ENCODE results near the gene PEMT. TPM values are rescaled to one million over a fixed set of nuclear protein-coding genes. Genes with fewer than 3 reads are reported as not detected.

The PEMT gene
- total RNA-seq, 1 experiment from 2014 or later, result 53.1 TPM

GRCh38 chr17:17506181-17506741 is 85.2 kb downstream of the PEMT start (continued):
- TF ChIP-seq, protein P1, sequence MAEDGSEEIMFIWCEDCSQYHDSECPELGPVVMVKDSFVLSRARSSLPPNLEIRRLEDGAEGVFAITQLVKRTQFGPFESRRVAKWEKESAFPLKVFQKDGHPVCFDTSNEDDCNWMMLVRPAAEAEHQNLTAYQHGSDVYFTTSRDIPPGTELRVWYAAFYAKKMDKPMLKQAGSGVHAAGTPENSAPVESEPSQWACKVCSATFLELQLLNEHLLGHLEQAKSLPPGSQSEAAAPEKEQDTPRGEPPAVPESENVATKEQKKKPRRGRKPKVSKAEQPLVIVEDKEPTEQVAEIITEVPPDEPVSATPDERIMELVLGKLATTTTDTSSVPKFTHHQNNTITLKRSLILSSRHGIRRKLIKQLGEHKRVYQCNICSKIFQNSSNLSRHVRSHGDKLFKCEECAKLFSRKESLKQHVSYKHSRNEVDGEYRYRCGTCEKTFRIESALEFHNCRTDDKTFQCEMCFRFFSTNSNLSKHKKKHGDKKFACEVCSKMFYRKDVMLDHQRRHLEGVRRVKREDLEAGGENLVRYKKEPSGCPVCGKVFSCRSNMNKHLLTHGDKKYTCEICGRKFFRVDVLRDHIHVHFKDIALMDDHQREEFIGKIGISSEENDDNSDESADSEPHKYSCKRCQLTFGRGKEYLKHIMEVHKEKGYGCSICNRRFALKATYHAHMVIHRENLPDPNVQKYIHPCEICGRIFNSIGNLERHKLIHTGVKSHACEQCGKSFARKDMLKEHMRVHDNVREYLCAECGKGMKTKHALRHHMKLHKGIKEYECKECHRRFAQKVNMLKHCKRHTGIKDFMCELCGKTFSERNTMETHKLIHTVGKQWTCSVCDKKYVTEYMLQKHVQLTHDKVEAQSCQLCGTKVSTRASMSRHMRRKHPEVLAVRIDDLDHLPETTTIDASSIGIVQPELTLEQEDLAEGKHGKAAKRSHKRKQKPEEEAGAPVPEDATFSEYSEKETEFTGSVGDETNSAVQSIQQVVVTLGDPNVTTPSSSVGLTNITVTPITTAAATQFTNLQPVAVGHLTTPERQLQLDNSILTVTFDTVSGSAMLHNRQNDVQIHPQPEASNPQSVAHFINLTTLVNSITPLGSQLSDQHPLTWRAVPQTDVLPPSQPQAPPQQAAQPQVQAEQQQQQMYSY (CRISPR knock-in tag; IDR thresholded peaks at IDR 0.05), result no peak
- TF ChIP-seq SP1 (CRISPR knock-in tag; conservative IDR thresholded peaks at IDR 0.05) (no peak), IRF1 (CRISPR knock-in tag; IDR thresholded peaks at IDR 0.05) (no peak), CREB1 (CRISPR knock-in tag; IDR thresholded peaks at IDR 0.05) (no peak), SMAD4 (CRISPR knock-in tag; IDR thresholded peaks at IDR 0.05) (no peak), ZNF232 (CRISPR knock-in tag; IDR thresholded peaks at IDR 0.05) (no peak), JAZF1 (CRISPR knock-in tag; IDR thresholded peaks at IDR 0.05) (no peak), ZNF423 (CRISPR knock-in tag; IDR thresholded peaks at IDR 0.05) (no peak)
- TF ChIP-seq, protein P2, sequence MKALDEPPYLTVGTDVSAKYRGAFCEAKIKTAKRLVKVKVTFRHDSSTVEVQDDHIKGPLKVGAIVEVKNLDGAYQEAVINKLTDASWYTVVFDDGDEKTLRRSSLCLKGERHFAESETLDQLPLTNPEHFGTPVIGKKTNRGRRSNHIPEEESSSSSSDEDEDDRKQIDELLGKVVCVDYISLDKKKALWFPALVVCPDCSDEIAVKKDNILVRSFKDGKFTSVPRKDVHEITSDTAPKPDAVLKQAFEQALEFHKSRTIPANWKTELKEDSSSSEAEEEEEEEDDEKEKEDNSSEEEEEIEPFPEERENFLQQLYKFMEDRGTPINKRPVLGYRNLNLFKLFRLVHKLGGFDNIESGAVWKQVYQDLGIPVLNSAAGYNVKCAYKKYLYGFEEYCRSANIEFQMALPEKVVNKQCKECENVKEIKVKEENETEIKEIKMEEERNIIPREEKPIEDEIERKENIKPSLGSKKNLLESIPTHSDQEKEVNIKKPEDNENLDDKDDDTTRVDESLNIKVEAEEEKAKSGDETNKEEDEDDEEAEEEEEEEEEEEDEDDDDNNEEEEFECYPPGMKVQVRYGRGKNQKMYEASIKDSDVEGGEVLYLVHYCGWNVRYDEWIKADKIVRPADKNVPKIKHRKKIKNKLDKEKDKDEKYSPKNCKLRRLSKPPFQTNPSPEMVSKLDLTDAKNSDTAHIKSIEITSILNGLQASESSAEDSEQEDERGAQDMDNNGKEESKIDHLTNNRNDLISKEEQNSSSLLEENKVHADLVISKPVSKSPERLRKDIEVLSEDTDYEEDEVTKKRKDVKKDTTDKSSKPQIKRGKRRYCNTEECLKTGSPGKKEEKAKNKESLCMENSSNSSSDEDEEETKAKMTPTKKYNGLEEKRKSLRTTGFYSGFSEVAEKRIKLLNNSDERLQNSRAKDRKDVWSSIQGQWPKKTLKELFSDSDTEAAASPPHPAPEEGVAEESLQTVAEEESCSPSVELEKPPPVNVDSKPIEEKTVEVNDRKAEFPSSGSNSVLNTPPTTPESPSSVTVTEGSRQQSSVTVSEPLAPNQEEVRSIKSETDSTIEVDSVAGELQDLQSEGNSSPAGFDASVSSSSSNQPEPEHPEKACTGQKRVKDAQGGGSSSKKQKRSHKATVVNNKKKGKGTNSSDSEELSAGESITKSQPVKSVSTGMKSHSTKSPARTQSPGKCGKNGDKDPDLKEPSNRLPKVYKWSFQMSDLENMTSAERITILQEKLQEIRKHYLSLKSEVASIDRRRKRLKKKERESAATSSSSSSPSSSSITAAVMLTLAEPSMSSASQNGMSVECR (CRISPR knock-in tag; IDR thresholded peaks at IDR 0.05; ENCODE audit: borderline replicate concordance), result no peak
- TF ChIP-seq, protein P3, sequence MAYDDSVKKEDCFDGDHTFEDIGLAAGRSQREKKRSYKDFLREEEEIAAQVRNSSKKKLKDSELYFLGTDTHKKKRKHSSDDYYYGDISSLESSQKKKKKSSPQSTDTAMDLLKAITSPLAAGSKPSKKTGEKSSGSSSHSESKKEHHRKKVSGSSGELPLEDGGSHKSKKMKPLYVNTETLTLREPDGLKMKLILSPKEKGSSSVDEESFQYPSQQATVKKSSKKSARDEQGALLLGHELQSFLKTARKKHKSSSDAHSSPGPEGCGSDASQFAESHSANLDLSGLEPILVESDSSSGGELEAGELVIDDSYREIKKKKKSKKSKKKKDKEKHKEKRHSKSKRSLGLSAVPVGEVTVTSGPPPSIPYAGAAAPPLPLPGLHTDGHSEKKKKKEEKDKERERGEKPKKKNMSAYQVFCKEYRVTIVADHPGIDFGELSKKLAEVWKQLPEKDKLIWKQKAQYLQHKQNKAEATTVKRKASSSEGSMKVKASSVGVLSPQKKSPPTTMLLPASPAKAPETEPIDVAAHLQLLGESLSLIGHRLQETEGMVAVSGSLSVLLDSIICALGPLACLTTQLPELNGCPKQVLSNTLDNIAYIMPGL (CRISPR knock-in tag; IDR thresholded peaks at IDR 0.05), result no peak

DNA sequence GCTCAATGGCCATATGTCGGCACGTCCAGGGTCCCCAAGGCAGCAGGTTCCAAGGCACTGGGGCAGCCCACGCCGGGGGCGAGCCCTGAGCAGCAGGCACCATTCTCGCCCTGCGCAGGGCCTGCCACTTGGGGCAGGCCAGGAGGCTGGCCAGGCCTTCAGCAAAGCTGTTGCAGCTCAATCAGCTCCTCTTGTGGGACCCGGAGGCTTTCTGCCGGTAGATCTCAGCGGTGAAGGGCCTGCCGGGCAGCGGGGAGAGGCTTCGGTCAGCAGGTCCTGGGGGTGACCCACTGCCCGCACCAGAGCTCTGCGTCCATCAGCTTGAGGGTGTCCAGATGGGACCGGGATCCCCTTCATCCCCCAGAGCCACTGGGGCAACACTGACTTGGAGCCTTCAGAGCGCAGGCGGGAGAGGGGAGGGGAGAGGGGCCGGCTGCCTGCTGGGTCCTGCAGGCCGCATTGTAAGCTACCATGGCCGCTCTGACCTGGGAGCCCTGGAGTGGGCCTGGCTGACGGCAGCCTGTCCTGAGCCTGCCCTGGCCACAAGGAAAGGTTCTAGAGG is 85.8 kb downstream of the PEMT start:
- Mint-ChIP-seq H3K4me1 (peaks cover 3% of the 10 kb centered on the region; the same call in 1 of the 2 replicates), H3K27me3 (ENCODE audit: low read depth) (no peaks in the 10 kb centered on the region), H3K9me3 (no peaks in the 10 kb centered on the region), H3K27ac (no peak overlapping the region), H3K36me3 (no peaks in the 10 kb centered on the region), H3K4me3 (no peak overlapping the region)
- POLR2A ChIA-PET, result no interaction called here
- CTCF ChIA-PET, result interaction anchor here (1.1 to 3.4 kb wide), 5 partner anchors 9 to 136 kb away, joined by 3 to 20 read pairs (median 6); partner anchors contain the start of gene RASD1
- ATAC-seq, result no peak
- DNase-seq (ENCODE audit: low spot score), result no peak
- TF ChIP-seq USF2 (CRISPR knock-in tag; IDR thresholded peaks at IDR 0.05) (no peak), TP53 (CRISPR knock-in tag; IDR thresholded peaks at IDR 0.05) (no peak), PREB (CRISPR knock-in tag; IDR thresholded peaks at IDR 0.05; ENCODE audit: borderline replicate concordance) (no peak), ATF2 (CRISPR knock-in tag; IDR thresholded peaks at IDR 0.05; ENCODE audit: borderline replicate concordance, low read depth) (no peak), E2F1 (CRISPR knock-in tag; IDR thresholded peaks at IDR 0.05) (no peak), MYBL2 (CRISPR knock-in tag; IDR thresholded peaks at IDR 0.05) (no peak)
- TF ChIP-seq, protein P4, sequence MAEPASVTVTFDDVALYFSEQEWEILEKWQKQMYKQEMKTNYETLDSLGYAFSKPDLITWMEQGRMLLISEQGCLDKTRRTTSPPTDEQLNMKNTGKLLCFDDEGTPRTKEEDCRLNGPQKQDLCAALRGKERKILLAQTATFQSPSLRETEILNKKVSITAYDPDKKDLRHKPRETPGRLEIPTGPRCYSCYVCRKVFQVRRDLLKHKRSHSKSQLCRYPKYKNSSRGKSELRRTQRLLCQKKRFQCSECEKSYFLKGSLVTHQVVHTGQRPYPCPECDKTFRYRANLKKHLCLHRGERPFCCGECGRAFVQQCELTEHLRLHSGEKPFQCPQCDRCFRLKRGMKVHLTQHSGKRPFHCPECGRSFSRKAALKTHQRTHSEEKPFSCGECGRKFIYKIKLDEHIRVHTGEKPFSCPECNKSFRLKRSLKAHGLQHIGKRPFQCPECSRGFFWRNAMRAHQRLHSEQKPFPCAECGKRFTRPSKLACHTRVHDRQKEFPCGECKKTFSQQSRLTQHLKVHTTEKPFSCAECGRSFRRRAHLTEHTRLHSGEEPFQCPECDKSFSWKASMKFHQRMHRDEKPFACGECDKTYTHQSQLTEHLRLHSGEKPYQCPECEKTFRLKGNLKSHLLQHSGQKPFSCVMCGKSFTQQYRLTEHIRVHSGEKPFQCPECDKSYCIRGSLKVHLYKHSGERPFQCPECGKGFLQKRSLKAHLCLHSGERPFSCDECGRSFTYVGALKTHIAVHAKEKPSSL (CRISPR knock-in tag; conservative IDR thresholded peaks at IDR 0.05), result no peak

All from WTC11 (cell line).